Loucy (cell line): Measurements from ENCODE around the gene TMEM131.

ENCODE experiments used
- H2AFZ ChIP-seq: fragments of 200-600 bp; sonication (generic); 2 replicates; pipeline ENCODE4 v1.6.0; 2016; ENCODE audit warnings: antibody characterized with exemption, mild to moderate bottlenecking, low read length, moderate library complexity
- H3F3A ChIP-seq: fragments of 200-600 bp; 2 replicates; pipeline ENCODE4 v1.6.0; 2016; ENCODE audit warnings: antibody characterized with exemption, low read depth, mild to moderate bottlenecking
- H3K27me3 ChIP-seq: fragments of 200-600 bp; sonication (generic); 2 replicates; pipeline ENCODE4 v1.6.1; 2014; ENCODE audit warnings: low read length, mild to moderate bottlenecking; ENCODE audit not compliant: insufficient read depth, poor library complexity, severe bottlenecking
- H3K36me3 ChIP-seq: fragments of 200-600 bp; sonication (generic); 2 replicates; pipeline ENCODE4 v1.6.1; 2016; ENCODE audit warnings: low read length; ENCODE audit not compliant: insufficient read depth
- H3K4me1 ChIP-seq: fragments of 200-600 bp; sonication (generic); 2 replicates; pipeline ENCODE4 v1.5.1; 2014; ENCODE audit warnings: low read length, mild to moderate bottlenecking; ENCODE audit not compliant: insufficient read depth, poor library complexity, severe bottlenecking
- H3K4me2 ChIP-seq: fragments of 200-600 bp; sonication (generic); 2 replicates; pipeline ENCODE4 v1.6.0; 2014; ENCODE audit warnings: antibody characterized with exemption, low read length, low read depth, mild to moderate bottlenecking; ENCODE audit not compliant: poor library complexity, severe bottlenecking
- H3K4me3 ChIP-seq: fragments of 200-600 bp; sonication (generic); 2 replicates; pipeline ENCODE4 v1.5.1; 2014; ENCODE audit warnings: low read length, mild to moderate bottlenecking, mixed read lengths; ENCODE audit not compliant: poor library complexity, severe bottlenecking
- H3K79me2 ChIP-seq: fragments of 200-600 bp; sonication (generic); 2 replicates; pipeline ENCODE4 v1.6.1; 2014; ENCODE audit warnings: low read length; ENCODE audit not compliant: insufficient read depth
- H3K9ac ChIP-seq: fragments of 200-600 bp; sonication (generic); 2 replicates; pipeline ENCODE4 v1.6.0; 2014; ENCODE audit warnings: mild to moderate bottlenecking, low read depth, low read length, moderate library complexity; ENCODE audit not compliant: poor library complexity, severe bottlenecking
- H3K9me2 ChIP-seq: fragments of 200-600 bp; sonication (generic); replicated peaks from 2 replicates; pipeline ENCODE4 v1.6.1; 2016; ENCODE audit warnings: low read depth, low read length, mixed read lengths
- H3K9me3 ChIP-seq: fragments of 200-600 bp; sonication (generic); 2 replicates; pipeline ENCODE4 v1.6.1; 2014; ENCODE audit warnings: mild to moderate bottlenecking, antibody characterized with exemption, low read length, low read depth; ENCODE audit not compliant: insufficient read depth
- H4K20me1 ChIP-seq: fragments of 200-600 bp; sonication (generic); 2 replicates; pipeline ENCODE4 v1.6.0; 2014; ENCODE audit warnings: antibody characterized with exemption, low read length, mild to moderate bottlenecking; ENCODE audit not compliant: insufficient read depth, poor library complexity, severe bottlenecking
- EZH2phosphoT487 ChIP-seq: fragments of 200-600 bp; IDR thresholded peaks from 2 replicates; pipeline ENCODE4 v1.6.1; 2018; ENCODE audit warnings: antibody characterized with exemption, mild to moderate bottlenecking, moderate library complexity, borderline replicate concordance
- TF ChIP-seq, protein P1 (sequence below): fragments of 200-600 bp; sonication (generic); conservative IDR thresholded peaks from 2 replicates; pipeline ENCODE4 v1.5.1; 2014; ENCODE audit warnings: mild to moderate bottlenecking, antibody characterized with exemption, low read length

Gene TMEM131

DNA sequence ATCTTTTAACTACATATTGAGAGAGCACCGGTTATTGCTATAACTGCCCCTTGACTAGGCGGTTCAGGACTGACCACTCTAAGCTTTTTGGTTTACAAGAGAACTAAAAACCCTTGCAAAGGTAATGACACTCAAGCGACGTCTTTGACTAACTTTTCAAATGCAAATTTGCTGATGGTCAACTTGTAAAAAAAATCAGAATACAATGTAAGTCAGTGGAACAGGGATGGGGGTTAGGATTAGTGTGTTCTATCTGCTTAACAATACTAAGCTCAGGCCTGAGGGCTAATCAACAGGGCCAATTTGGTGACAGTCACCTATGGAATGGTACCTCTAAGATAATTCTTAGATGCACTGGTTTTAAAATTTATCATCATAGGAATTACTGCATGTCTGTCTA is 225.3 kb downstream of the TMEM131 start:
- no peak overlapping the region for H3K4me2 ChIP-seq

GRCh38 chr2:97769711-97770110 is 226.0 kb downstream of the TMEM131 start:
- H3K9ac ChIP-seq = no peak overlapping the region
- no peak overlapping the region for H2AFZ ChIP-seq
- H3K27me3 ChIP-seq = no peaks in the 10 kb centered on the region
- no peak overlapping the region for H3K4me3 ChIP-seq
- H3K9me3 ChIP-seq = no peaks in the 10 kb centered on the region
- H3K79me2 ChIP-seq = no peaks in the 10 kb centered on the region
- H3F3A ChIP-seq = no peaks in the 10 kb centered on the region
- no peak overlapping the region for H3K4me2 ChIP-seq
- H3K4me1 ChIP-seq = peaks cover 11% of the 10 kb centered on the region
- H4K20me1 ChIP-seq = no peaks in the 10 kb centered on the region
- H3K9me2 ChIP-seq = no peaks in the 10 kb centered on the region
- TF ChIP-seq, protein P1, sequence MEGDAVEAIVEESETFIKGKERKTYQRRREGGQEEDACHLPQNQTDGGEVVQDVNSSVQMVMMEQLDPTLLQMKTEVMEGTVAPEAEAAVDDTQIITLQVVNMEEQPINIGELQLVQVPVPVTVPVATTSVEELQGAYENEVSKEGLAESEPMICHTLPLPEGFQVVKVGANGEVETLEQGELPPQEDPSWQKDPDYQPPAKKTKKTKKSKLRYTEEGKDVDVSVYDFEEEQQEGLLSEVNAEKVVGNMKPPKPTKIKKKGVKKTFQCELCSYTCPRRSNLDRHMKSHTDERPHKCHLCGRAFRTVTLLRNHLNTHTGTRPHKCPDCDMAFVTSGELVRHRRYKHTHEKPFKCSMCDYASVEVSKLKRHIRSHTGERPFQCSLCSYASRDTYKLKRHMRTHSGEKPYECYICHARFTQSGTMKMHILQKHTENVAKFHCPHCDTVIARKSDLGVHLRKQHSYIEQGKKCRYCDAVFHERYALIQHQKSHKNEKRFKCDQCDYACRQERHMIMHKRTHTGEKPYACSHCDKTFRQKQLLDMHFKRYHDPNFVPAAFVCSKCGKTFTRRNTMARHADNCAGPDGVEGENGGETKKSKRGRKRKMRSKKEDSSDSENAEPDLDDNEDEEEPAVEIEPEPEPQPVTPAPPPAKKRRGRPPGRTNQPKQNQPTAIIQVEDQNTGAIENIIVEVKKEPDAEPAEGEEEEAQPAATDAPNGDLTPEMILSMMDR = no peak
- no peak for TF ChIP-seq EZH2phosphoT487
- peaks cover 18% of the 10 kb centered on the region; the same call in 1 of the 2 replicates for H3K36me3 ChIP-seq

More for the DNA sequence above, 225.3 kb downstream of the TMEM131 start:
- H3K9ac ChIP-seq = no peak overlapping the region
- H3K9me3 ChIP-seq = no peaks in the 10 kb centered on the region
- H3F3A ChIP-seq = no peaks in the 10 kb centered on the region
- H4K20me1 ChIP-seq = no peaks in the 10 kb centered on the region
- no peaks in the 10 kb centered on the region for H3K9me2 ChIP-seq
- H3K36me3 ChIP-seq = peaks cover 18% of the 10 kb centered on the region; the same call in 1 of the 2 replicates
- H2AFZ ChIP-seq = no peak overlapping the region
- H3K27me3 ChIP-seq = no peaks in the 10 kb centered on the region
- peaks cover 11% of the 10 kb centered on the region for H3K4me1 ChIP-seq
- no peaks in the 10 kb centered on the region for H3K79me2 ChIP-seq
- H3K4me3 ChIP-seq = no peak overlapping the region
- no peak for TF ChIP-seq EZH2phosphoT487
- TF ChIP-seq, protein P1 = no peak

GRCh38 chr2:97769308-97769707 is 226.4 kb downstream of the TMEM131 start:
- peaks cover 15% of the 10 kb centered on the region; the same call in 1 of the 2 replicates for H3K36me3 ChIP-seq
- H3K9ac ChIP-seq = no peak overlapping the region
- H3K9me3 ChIP-seq = no peaks in the 10 kb centered on the region
- peaks cover 11% of the 10 kb centered on the region for H3K4me1 ChIP-seq
- H3K4me2 ChIP-seq = no peak overlapping the region
- H3F3A ChIP-seq = no peaks in the 10 kb centered on the region
- H3K27me3 ChIP-seq = no peaks in the 10 kb centered on the region
- H3K9me2 ChIP-seq = no peaks in the 10 kb centered on the region
- TF ChIP-seq, protein P1 = no peak
- TF ChIP-seq EZH2phosphoT487 = no peak
- H2AFZ ChIP-seq = no peak overlapping the region
- H4K20me1 ChIP-seq = no peaks in the 10 kb centered on the region
- H3K4me3 ChIP-seq = no peak overlapping the region
- no peaks in the 10 kb centered on the region for H3K79me2 ChIP-seq
